ENCODE measurements around the gene LGR5. TPM values are rescaled to one million over a fixed set of nuclear protein-coding genes. Genes with fewer than 3 reads are reported as not detected.

The LGR5 gene
- total and polyA plus RNA-seq, 2 of the 8 experiments (the other 6 are each of a cell fraction or from before 2014, with no cell fraction given): 0.08 to 0.19 TPM

GRCh38 chr12:71602761-71603577 lies 163.4 kb downstream of the LGR5 start:
- Histone ChIP-seq H4K20me1 (replicated peaks in 1 of 2; ENCODE audit: control insufficient read depth in 1 of 2, insufficient read depth in 2 of 2, low read length in 2 of 2) (no peaks in the 10 kb centered on the region), H3K4ac (replicated peaks; ENCODE audit: insufficient read length, low read depth, low read length) (no peak overlapping the region), H3K4me2 (ENCODE audit: insufficient read depth in 1 of 2, low read depth in 2 of 2, low read length in 2 of 2) (no peak overlapping the region), H2BK12ac (ENCODE audit: low read depth, low read length) (no peak overlapping the region), H3K9ac (replicated peaks in 1 of 4; ENCODE audit: extremely low read depth in 1 of 4, low read depth in 3 of 4, low read length in 3 of 4) (no peak overlapping the region), H3K56ac (replicated peaks; ENCODE audit: insufficient read length, low read depth, low read length) (no peak overlapping the region), H3K4me1 (replicated peaks in 1 of 4; ENCODE audit: control insufficient read depth in 3 of 4, insufficient read depth in 4 of 4, low read length in 3 of 4) (peaks cover 0 to 2% (median 0%) of the 10 kb centered on the region in 4 experiments; a peak in 2 of 7 replicates), H3K79me1 (ENCODE audit: low read depth, low read length) (no peaks in the 10 kb centered on the region), H3K36me3 (ENCODE audit: control insufficient read depth in 2 of 4, insufficient read depth in 4 of 4, low read length in 3 of 4) (peaks cover 0 to 12% (median 4%) of the 10 kb centered on the region in 4 experiments; a peak in 2 of 8 replicates), H3K14ac (ENCODE audit: insufficient read length) (no peak overlapping the region), H3K9me3 (ENCODE audit: insufficient read depth in 2 of 2, low read depth in 1 of 2, low read length in 1 of 2) (no peaks in the 10 kb centered on the region), H2AK5ac (ENCODE audit: low read depth, low read length) (no peak overlapping the region), H2BK15ac (ENCODE audit: low read length) (no peak overlapping the region), H4K91ac (replicated peaks; ENCODE audit: insufficient read length, low read length) (no peak overlapping the region), H2BK5ac (ENCODE audit: low read depth, low read length) (no peak overlapping the region), H4K8ac (ENCODE audit: extremely low read depth, insufficient read depth, low read length) (no peak overlapping the region), H2BK20ac (ENCODE audit: low read length) (no peak overlapping the region), H3K79me2 (ENCODE audit: control insufficient read depth in 1 of 2, insufficient read depth in 2 of 2, low read length in 2 of 2) (no peaks in the 10 kb centered on the region), H3K18ac (ENCODE audit: extremely low read depth, low read length) (no peak overlapping the region), H3K4me3 (ENCODE audit: extremely low read depth in 1 of 4, insufficient read depth in 2 of 4, low read depth in 3 of 4, low read length in 4 of 4) (no peak overlapping the region), H2BK120ac (replicated peaks; ENCODE audit: low read depth, low read length) (no peak overlapping the region), H3K23me2 (ENCODE audit: low read depth, low read length) (no peaks in the 10 kb centered on the region), H3K27ac (ENCODE audit: low read depth, low read length) (no peak overlapping the region), H3K23ac (ENCODE audit: insufficient read length) (no peak overlapping the region), H4K5ac (ENCODE audit: insufficient read length, low read depth, low read length) (no peak overlapping the region), H3K27me3 (replicated peaks in 1 of 4; ENCODE audit: control insufficient read depth in 3 of 4, extremely low read depth in 1 of 4, insufficient read depth in 3 of 4, low read length in 3 of 4) (no peaks in the 10 kb centered on the region), H2AFZ (ENCODE audit: low read length) (no peak overlapping the region)
- ChIA-PET CTCF (ENCODE audit: partially characterized antibody) (interaction anchor here (0.5 to 2.0 kb wide), 3 partner anchors 144 to 898 kb away, joined by 3 to 6 read pairs (median 5); no protein-coding TSS in a partner anchor), POLR2A (ENCODE audit: partially characterized antibody) (interaction anchor here (0.6 to 1.2 kb wide), 2 partner anchors 17 to 83 kb away, joined by 3 read pairs; partner anchors contain the start of gene TMEM19)
- DNase-seq (ENCODE audit: low read depth in 1 of 2, low spot score in 2 of 2) (no peak), FAIRE-seq (no peak)
- WGBS, 2 experiments (ENCODE audit: extremely low coverage in 1 of 2, insufficient coverage in 1 of 2, insufficient read length in 1 of 2, insufficient replicate concordance in 2 of 2, low coverage in 1 of 2, low lambda C conversion rate in 2 of 2, missing lambda C conversion rate in 1 of 2): 88% methylated on average over 10 of the region's 10 CpGs; no CpG with 5 or more reads in 1 of the 2 experiments
- TF ChIP-seq TCF12 (IDR thresholded peaks at IDR 0.05; ENCODE audit: low read depth, low read length) (no peak), SP1 (IDR thresholded peaks at IDR 0.05; ENCODE audit: low read depth, low read length) (no peak), USF2 (IDR thresholded peaks at IDR 0.05; ENCODE audit: low read length) (no peak), CHD1 (IDR thresholded peaks at IDR 0.05; ENCODE audit: low read depth, low read length) (no peak), RXRA (IDR thresholded peaks at IDR 0.05; ENCODE audit: insufficient read depth, low read depth, low read length) (no peak), CREB1 (IDR thresholded peaks at IDR 0.05) (no peak), KDM5A (IDR thresholded peaks at IDR 0.05; ENCODE audit: low read length) (no peak), TBP (IDR thresholded peaks at IDR 0.05; ENCODE audit: low read depth, low read length) (no peak), CHD2 (IDR thresholded peaks at IDR 0.05; ENCODE audit: low read length) (no peak), POLR2AphosphoS5 (IDR thresholded peaks at IDR 0.05; ENCODE audit: low read depth, low read length) (no peak), GABPA (IDR thresholded peaks at IDR 0.05; ENCODE audit: borderline replicate concordance, insufficient read depth, low read length) (no peak), RFX5 (IDR thresholded peaks at IDR 0.05; ENCODE audit: borderline replicate concordance, low read depth, low read length) (no peak)
